Left hindlimb (tissue), 1 donor: ENCODE results near the gene ELOVL5.
A peak's percentile ranks its signal among the peaks of the same experiment; 100 is the strongest.
"Not testable (repeated sequence)": the region's sequence is repeated elsewhere in the genome, so short reads cannot be mapped to it uniquely, and the experiment has no call there.

Experiments used
- DNase-seq: peaks from one replicate; pipeline ENCODE4 v3.0.0-alpha.2; 2018

The ELOVL5 gene

GRCh38 chr6:53358440-53359094, 9.8 kb upstream of the ELOVL5 start:
- DNase-seq, result no peak

GRCh38 chr6:53357576-53358360, 9.0 kb upstream of the ELOVL5 start:
- no peak for DNase-seq

GRCh38 chr6:53353624-53354023, 4.9 kb upstream of the ELOVL5 start:
- DNase-seq, result no peak

- DNase-seq, result no peak
These were observed 3.6 kb upstream of the ELOVL5 start for GRCh38 chr6:53352360-53352759.

- DNase-seq, result no peak
These were observed 501 bp upstream of the ELOVL5 start for GRCh38 chr6:53349209-53349693.

GRCh38 chr6:53347921-53348370, 804 bp downstream of the ELOVL5 start:
- peak; percentile 88 for DNase-seq

GRCh38 chr6:53347250-53347920, 1.4 kb downstream of the ELOVL5 start:
- DNase-seq, result no peak

GRCh38 chr6:53346049-53346448, 2.7 kb downstream of the ELOVL5 start:
- DNase-seq, result not testable (repeated sequence)

- no peak for DNase-seq
These were observed 3.8 kb downstream of the ELOVL5 start for GRCh38 chr6:53344969-53345368.

GRCh38 chr6:53343092-53343491, 5.7 kb downstream of the ELOVL5 start:
- no peak for DNase-seq

GRCh38 chr6:53342217-53342616, 6.5 kb downstream of the ELOVL5 start:
- no peak for DNase-seq

- DNase-seq, result no peak
These were observed 8.2 kb downstream of the ELOVL5 start for GRCh38 chr6:53340536-53340935.

GRCh38 chr6:53339424-53339823, 9.3 kb downstream of the ELOVL5 start:
- DNase-seq, result no peak

- no peak for DNase-seq
These were observed 10.4 kb downstream of the ELOVL5 start for GRCh38 chr6:53338304-53338703.

GRCh38 chr6:53336070-53336469, 12.7 kb downstream of the ELOVL5 start:
- no peak for DNase-seq

GRCh38 chr6:53335224-53335994, 13.3 kb downstream of the ELOVL5 start:
- DNase-seq, result no peak

- DNase-seq, result no peak
These were observed 15.0 kb downstream of the ELOVL5 start for GRCh38 chr6:53333439-53334408.

GRCh38 chr6:53331678-53332077, 17.1 kb downstream of the ELOVL5 start:
- DNase-seq, result no peak

- DNase-seq, result no peak
These were observed 18.6 kb downstream of the ELOVL5 start for GRCh38 chr6:53330137-53330536.

- no peak for DNase-seq
These were observed 20.4 kb downstream of the ELOVL5 start for GRCh38 chr6:53328375-53328774.

GRCh38 chr6:53327017-53327395, 21.7 kb downstream of the ELOVL5 start:
- no peak for DNase-seq
